Prostate gland (tissue), 2 donors: Measurements from ENCODE around the gene UPF1.

Experiments used
- CTCF ChIP-seq, 4 experiments: fragments of 200-600 bp in 2 of 4; fragments of 450-650 bp in 2 of 4; sonication (generic) in 2 of 4; IDR thresholded peaks; 1 replicate in 3 of 4; 2 replicates in 1 of 4; pipeline ENCODE4 v1.5.1; 2016 to 2019; ENCODE audit warnings: antibody characterized with exemption in 4 of 4, mild to moderate bottlenecking in 2 of 4, moderate library complexity in 2 of 4
- POLR2A ChIP-seq: fragments of 450-650 bp; IDR thresholded peaks from one replicate; pipeline ENCODE4 v1.6.1; 2016; ENCODE audit warnings: antibody characterized with exemption, mild to moderate bottlenecking

- TF ChIP-seq POLR2A (no peak), CTCF (IDR thresholded peaks at IDR 0.05) (peak in 1 of 4 experiments; percentile 17)
Observed at GRCh38 chr19:18866800-18867123, 35.0 kb downstream of the UPF1 start.
